GM12878 (cell line): ENCODE data around the gene PC. TPM values are rescaled to one million over a fixed set of nuclear protein-coding genes. Genes with fewer than 3 reads are reported as not detected.
A peak's percentile ranks its signal among the peaks of the same experiment; 100 is the strongest.
"Not testable (repeated sequence)": the region's sequence is repeated elsewhere in the genome, so short reads cannot be mapped to it uniquely, and the experiment has no call there.

Experiments used
- ATAC-seq: fragments of 200-7000 bp; cut with Tn5 transposase; 3 replicates; pipeline ENCODE4 v1.9.1; 2020; ENCODE audit warnings: mild to moderate bottlenecking, moderate library complexity
- BruUV-seq: library from RNA; stranded (reverse); fragments of 400-500 nt; replicated peaks from 2 replicates; lab custom pipeline; 2021; lab: Mats Ljungman, UMichigan
- CTCF ChIA-PET: fragments of 300-600 bp; sonication (Branson Sonifier 250); formaldehyde crosslinking; extraction: SDS; loops from one replicate; lab custom pipeline; 2021; ENCODE audit warnings: inconsistent platforms; lab: Yijun Ruan, JAX
- POLR2A ChIA-PET: fragments of 350-600 bp; formaldehyde crosslinking; extraction: SDS; loops from one replicate; lab custom pipeline; 2021; ENCODE audit warnings: inconsistent platforms; lab: Charles Lee
- RAD21 ChIA-PET: fragments of 300-600 bp; sonication (Branson Sonifier 250); formaldehyde crosslinking; loops from one replicate; lab custom pipeline; 2023; ENCODE audit warnings: antibody characterized with exemption; ENCODE audit not compliant: unreplicated experiment; lab: Charles Lee
- SMC1A ChIA-PET: fragments of 300-600 bp; sonication (Branson Sonifier 250); formaldehyde crosslinking; loops from one replicate; lab custom pipeline; 2023; ENCODE audit not compliant: unreplicated experiment, uncharacterized antibody; lab: Charles Lee
- DNase-seq: peaks from one replicate; pipeline ENCODE4 v3.0.0-alpha.2; 2011; ENCODE audit warnings: low read depth, low spot score
- FAIRE-seq: peaks from 3 replicates; lab custom pipeline; 2011; peaks lifted over from hg19 to GRCh38; lab: Jason Lieb, UNC
- H2AFZ ChIP-seq: 2 replicates; pipeline ENCODE4 v1.6.0; 2011; ENCODE audit warnings: low read depth, low read length, control low read depth; ENCODE audit not compliant: control insufficient read depth
- H3K27ac ChIP-seq: 2 replicates; pipeline ENCODE4 v1.5.1; 2011; ENCODE audit warnings: control low read depth; ENCODE audit not compliant: control insufficient read depth, insufficient read depth
- H3K27me3 ChIP-seq, 2 experiments: replicated peaks in 1 of 2; 2 replicates each; pipeline versions ENCODE4 v1.6.0 to v1.6.1; 2011; ENCODE audit warnings: low read length in 1 of 2; ENCODE audit not compliant: control insufficient read depth in 2 of 2, insufficient read depth in 2 of 2
- H3K36me3 ChIP-seq, 2 experiments: 2 replicates each; pipeline ENCODE4 v1.5.1; 2011; ENCODE audit warnings: low read length in 1 of 2; ENCODE audit not compliant: control insufficient read depth in 2 of 2, insufficient read depth in 2 of 2
- H3K4me1 ChIP-seq: 2 replicates; pipeline ENCODE4 v1.6.1; 2011; ENCODE audit warnings: mild to moderate bottlenecking, low read length, moderate library complexity, mixed read lengths; ENCODE audit not compliant: control insufficient read depth, insufficient read depth
- H3K4me2 ChIP-seq: 2 replicates; pipeline ENCODE4 v1.6.0; 2011; ENCODE audit warnings: control low read depth; ENCODE audit not compliant: control insufficient read depth, insufficient read depth
- H3K4me3 ChIP-seq: fragments of 200-600 bp; sonication (generic); 2 replicates; pipeline ENCODE4 v1.5.1; 2016
- H3K79me2 ChIP-seq: 2 replicates; pipeline ENCODE4 v1.6.0; 2011; ENCODE audit warnings: low read length; ENCODE audit not compliant: control insufficient read depth, insufficient read depth
- H3K9ac ChIP-seq: 2 replicates; pipeline ENCODE4 v1.8.0; 2011; ENCODE audit warnings: low read length, control low read depth, mixed read lengths; ENCODE audit not compliant: control insufficient read depth, insufficient read depth
- H3K9me3 ChIP-seq: replicated peaks from 3 replicates; pipeline ENCODE4 v1.5.1; 2011; ENCODE audit warnings: mild to moderate bottlenecking, low read length; ENCODE audit not compliant: control insufficient read depth, insufficient read depth
- H4K20me1 ChIP-seq: 2 replicates; pipeline ENCODE4 v1.6.0; 2011; ENCODE audit not compliant: control insufficient read depth, insufficient read depth
- ASH2L ChIP-seq: fragments of 300-600, 200-600 bp; sonication (generic); IDR thresholded peaks from 2 replicates; pipeline ENCODE4 v1.6.1; 2017; ENCODE audit warnings: low read depth, mild to moderate bottlenecking, borderline replicate concordance
- BRCA1 ChIP-seq: IDR thresholded peaks from 2 replicates; pipeline ENCODE4 v1.6.1; 2011; ENCODE audit warnings: low read depth, low read length, improper control_type of control experiment
- EZH2 ChIP-seq: IDR thresholded peaks from 2 replicates; pipeline ENCODE4 v1.6.1; 2012; ENCODE audit warnings: low read depth, mild to moderate bottlenecking, control low read depth, inconsistent platforms, low read length, borderline replicate concordance; ENCODE audit not compliant: control insufficient read depth
- HDAC2 ChIP-seq: fragments of 200-600 bp; sonication (generic); IDR thresholded peaks from 2 replicates; pipeline ENCODE4 v1.6.1; 2017
- POLR2AphosphoS5 ChIP-seq: IDR thresholded peaks from 2 replicates; pipeline ENCODE4 v1.6.1; 2011; ENCODE audit warnings: mild to moderate bottlenecking, low read length, inconsistent platforms
- SP1 ChIP-seq: IDR thresholded peaks from one replicate; pipeline ENCODE4 v1.6.1; 2011; ENCODE audit warnings: low read depth, low read length
- ZBED1 ChIP-seq: IDR thresholded peaks from 2 replicates; pipeline ENCODE4 v1.6.1; 2016; ENCODE audit warnings: borderline replicate concordance
- ZNF384 ChIP-seq: IDR thresholded peaks from 2 replicates; pipeline ENCODE4 v1.6.1; 2012; ENCODE audit warnings: low read depth, mild to moderate bottlenecking, low read length, improper control_type of control experiment, borderline replicate concordance
- WGBS: methylation state at CpG from one replicate; pipeline ENCODE4 v1.1.6; 2016; ENCODE audit warnings: low lambda C conversion rate; ENCODE audit not compliant: insufficient replicate concordance, insufficient coverage; ENCODE audit errors: missing lambda C conversion rate; 5-methylcytosine and 5-hydroxymethylcytosine counted together
- in situ Hi-C: fragments of 300-500 bp; cut with MboI; formaldehyde crosslinking; loops from 9 replicates; pipeline ENCODE4 v1.14.3; 2018; ENCODE audit warnings: mixed read lengths
- intact Hi-C: fragments of 100-400 bp; cut with micrococcal nuclease; formaldehyde crosslinking; loops from one replicate; pipeline ENCODE4 v1.14.2; 2022; ENCODE audit not compliant: unreplicated experiment
- polyA plus RNA-seq, 11 experiments: library from polyadenylated mRNA; depleted of rRNA in 4 of 11; unstranded in 6 of 11; stranded (reverse) in 5 of 11; fragments of >200 nt; fragmentation: Nextera tagmentation in 4 of 11; fragmentation: Illumina TruSeq in 1 of 11; extraction: Ambion mirVana in 4 of 11; extraction: Trizol in 1 of 11; gene quantifications; 1 replicate in 1 of 11; 2 replicates in 10 of 11; pipeline versions ENCODE4 v1.2.1 to v1.2.3, GENCODE V29; 2011 to 2016; ENCODE audit warnings: inconsistent platforms in 2 of 11, missing spikeins in 2 of 11, low read depth in 1 of 11
- total RNA-seq, 4 experiments: library from RNA; depleted of rRNA in 3 of 4; stranded (reverse); fragments of >200 nt in 3 of 4; fragmentation: Illumina TruSeq in 1 of 4; extraction: Trizol in 1 of 4; gene quantifications; 2 replicates each; pipeline versions ENCODE4 v1.2.1 to v1.2.3, GENCODE V29; 2013 to 2021
- TF ChIP-seq, protein P1 (sequence below), 3 experiments: IDR thresholded peaks in 2 of 3; conservative IDR thresholded peaks in 1 of 3; 2 replicates each; pipeline ENCODE4 v1.5.1; 2011; ENCODE audit warnings: low read depth in 3 of 3, low read length in 3 of 3, mild to moderate bottlenecking in 3 of 3, control low read depth in 2 of 3, moderate library complexity in 2 of 3, inconsistent platforms in 1 of 3, mixed read lengths in 1 of 3; ENCODE audit not compliant: control insufficient read depth in 2 of 3, insufficient read depth in 1 of 3; ENCODE audit errors: extremely low read depth in 1 of 3
- TF ChIP-seq, protein P2 (sequence below): IDR thresholded peaks from 2 replicates; pipeline ENCODE4 v1.6.1; 2011; ENCODE audit warnings: low read depth, low read length, improper control_type of control experiment, borderline replicate concordance
- TF ChIP-seq, protein P3 (sequence below): fragments of 450-650 bp; conservative IDR thresholded peaks from 2 replicates; pipeline ENCODE4 v1.6.1; 2017; ENCODE audit warnings: mild to moderate bottlenecking, moderate library complexity

PC gene
- total and polyA plus RNA-seq, 10 of the 15 experiments (the other 5 are each of a cell fraction or from before 2014, with no cell fraction given) = 0.22 to 10.3 (median 4.5) TPM

DNA sequence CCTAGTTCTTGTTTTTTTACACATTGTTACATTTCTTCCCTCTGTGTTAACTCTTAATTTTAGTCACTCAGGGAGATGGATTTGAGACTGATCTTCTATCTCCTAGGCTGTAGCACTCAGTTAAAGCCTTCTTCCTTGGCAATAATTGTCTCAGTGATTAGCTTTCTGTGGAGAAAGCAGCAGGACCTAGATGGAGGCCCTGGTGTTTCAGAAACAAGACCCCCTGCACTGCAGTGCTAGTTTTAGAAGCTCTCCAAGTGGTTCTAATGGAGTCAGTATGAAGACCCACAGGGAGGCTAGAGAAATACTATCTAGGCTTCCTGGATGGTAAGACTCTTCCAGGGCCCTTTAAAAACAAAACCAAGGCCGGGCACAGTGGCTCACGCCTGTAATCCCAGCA is 4.1 kb upstream of the PC start (continued):
- TF ChIP-seq, protein P1, sequence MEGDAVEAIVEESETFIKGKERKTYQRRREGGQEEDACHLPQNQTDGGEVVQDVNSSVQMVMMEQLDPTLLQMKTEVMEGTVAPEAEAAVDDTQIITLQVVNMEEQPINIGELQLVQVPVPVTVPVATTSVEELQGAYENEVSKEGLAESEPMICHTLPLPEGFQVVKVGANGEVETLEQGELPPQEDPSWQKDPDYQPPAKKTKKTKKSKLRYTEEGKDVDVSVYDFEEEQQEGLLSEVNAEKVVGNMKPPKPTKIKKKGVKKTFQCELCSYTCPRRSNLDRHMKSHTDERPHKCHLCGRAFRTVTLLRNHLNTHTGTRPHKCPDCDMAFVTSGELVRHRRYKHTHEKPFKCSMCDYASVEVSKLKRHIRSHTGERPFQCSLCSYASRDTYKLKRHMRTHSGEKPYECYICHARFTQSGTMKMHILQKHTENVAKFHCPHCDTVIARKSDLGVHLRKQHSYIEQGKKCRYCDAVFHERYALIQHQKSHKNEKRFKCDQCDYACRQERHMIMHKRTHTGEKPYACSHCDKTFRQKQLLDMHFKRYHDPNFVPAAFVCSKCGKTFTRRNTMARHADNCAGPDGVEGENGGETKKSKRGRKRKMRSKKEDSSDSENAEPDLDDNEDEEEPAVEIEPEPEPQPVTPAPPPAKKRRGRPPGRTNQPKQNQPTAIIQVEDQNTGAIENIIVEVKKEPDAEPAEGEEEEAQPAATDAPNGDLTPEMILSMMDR (IDR thresholded peaks at IDR 0.05 in 2 of 3, conservative IDR thresholded peaks at IDR 0.05 in 1 of 3; ENCODE audit: control insufficient read depth in 2 of 3, extremely low read depth in 1 of 3, insufficient read depth in 1 of 3, low read depth in 3 of 3, low read length in 3 of 3) = no peak
- TF ChIP-seq BRCA1 = no peak
- TF ChIP-seq SP1 = no peak

DNA sequence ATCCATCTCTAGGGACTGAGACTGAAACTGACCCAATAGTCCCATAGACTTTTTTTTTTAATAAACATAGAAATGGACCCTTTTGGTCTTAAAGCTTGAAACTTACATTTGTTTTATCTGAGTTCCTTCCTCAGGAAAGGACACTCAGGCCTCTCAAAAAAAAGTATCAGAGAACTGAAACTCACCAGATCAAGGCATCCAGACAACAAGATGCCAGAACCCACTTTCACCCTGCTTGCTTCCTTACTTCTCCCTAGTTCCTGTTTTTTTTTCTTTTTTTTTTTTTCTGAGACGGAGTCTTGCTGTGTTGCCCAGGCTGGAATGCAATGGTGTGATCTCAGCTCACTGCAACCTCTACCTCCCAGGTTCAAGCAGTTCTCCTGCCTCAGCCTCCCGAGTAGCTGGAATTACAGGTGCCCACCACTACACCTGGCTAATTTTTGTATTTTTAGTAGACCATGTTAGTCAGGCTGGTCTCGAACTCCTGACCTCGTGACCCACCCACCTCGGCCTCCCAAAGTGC is 3.6 kb upstream of the PC start:
- POLR2A ChIA-PET, SMC1A ChIA-PET, intact Hi-C loops, H3K79me2 ChIP-seq, H4K20me1 ChIP-seq, H2AFZ ChIP-seq, H3K4me2 ChIP-seq, FAIRE-seq, H3K4me3 ChIP-seq, H3K27me3 ChIP-seq, ATAC-seq, DNase-seq, in situ Hi-C loops, CTCF ChIA-PET, H3K27ac ChIP-seq, RAD21 ChIA-PET, BruUV-seq, H3K9ac ChIP-seq, H3K36me3 ChIP-seq, H3K9me3 ChIP-seq: not testable (repeated sequence)
- 12% methylated on average over 4 of the region's 5 CpGs for WGBS
- H3K4me1 ChIP-seq = peaks cover 13% of the 10 kb centered on the region

DNA sequence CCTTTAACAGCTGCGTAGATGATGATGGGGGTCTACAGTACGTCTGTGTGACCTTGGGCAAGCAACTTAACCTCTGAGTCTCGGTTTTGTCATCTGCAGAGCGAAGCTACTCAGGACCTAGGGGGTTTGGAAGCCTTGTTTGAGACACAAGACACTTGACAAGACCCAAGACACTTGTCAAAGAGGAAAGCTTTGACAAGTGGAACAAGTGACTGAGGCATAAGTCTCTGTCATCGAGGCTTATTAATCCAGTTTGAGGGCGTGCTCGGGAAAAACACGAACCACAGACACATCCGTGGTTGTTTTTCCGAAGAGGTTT is 732 bp upstream of the PC start:
- POLR2A ChIA-PET = no interaction called here
- no peak overlapping the region for H3K9ac ChIP-seq
- no peak for TF ChIP-seq ASH2L
- TF ChIP-seq, protein P2, sequence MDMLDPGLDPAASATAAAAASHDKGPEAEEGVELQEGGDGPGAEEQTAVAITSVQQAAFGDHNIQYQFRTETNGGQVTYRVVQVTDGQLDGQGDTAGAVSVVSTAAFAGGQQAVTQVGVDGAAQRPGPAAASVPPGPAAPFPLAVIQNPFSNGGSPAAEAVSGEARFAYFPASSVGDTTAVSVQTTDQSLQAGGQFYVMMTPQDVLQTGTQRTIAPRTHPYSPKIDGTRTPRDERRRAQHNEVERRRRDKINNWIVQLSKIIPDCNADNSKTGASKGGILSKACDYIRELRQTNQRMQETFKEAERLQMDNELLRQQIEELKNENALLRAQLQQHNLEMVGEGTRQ = no peak
- no peak for TF ChIP-seq EZH2
- no peak for TF ChIP-seq ZNF384
- no peak for TF ChIP-seq HDAC2
- TF ChIP-seq ZBED1 = no peak
- no peak for TF ChIP-seq POLR2AphosphoS5
- TF ChIP-seq, protein P3, sequence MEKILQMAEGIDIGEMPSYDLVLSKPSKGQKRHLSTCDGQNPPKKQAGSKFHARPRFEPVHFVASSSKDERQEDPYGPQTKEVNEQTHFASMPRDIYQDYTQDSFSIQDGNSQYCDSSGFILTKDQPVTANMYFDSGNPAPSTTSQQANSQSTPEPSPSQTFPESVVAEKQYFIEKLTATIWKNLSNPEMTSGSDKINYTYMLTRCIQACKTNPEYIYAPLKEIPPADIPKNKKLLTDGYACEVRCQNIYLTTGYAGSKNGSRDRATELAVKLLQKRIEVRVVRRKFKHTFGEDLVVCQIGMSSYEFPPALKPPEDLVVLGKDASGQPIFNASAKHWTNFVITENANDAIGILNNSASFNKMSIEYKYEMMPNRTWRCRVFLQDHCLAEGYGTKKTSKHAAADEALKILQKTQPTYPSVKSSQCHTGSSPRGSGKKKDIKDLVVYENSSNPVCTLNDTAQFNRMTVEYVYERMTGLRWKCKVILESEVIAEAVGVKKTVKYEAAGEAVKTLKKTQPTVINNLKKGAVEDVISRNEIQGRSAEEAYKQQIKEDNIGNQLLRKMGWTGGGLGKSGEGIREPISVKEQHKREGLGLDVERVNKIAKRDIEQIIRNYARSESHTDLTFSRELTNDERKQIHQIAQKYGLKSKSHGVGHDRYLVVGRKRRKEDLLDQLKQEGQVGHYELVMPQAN = no peak

More for the DNA sequence above, 732 bp upstream of the PC start:
- 72% methylated on average over 10 of the region's 10 CpGs for WGBS
- no peak overlapping the region for H3K4me3 ChIP-seq
- peak overlapping the region; percentile 94 for H2AFZ ChIP-seq
- no TSS peak for BruUV-seq
- H3K27ac ChIP-seq = no peak overlapping the region
- peaks cover 13% of the 10 kb centered on the region for H3K4me1 ChIP-seq
- H4K20me1 ChIP-seq = no peaks in the 10 kb centered on the region
- H3K4me2 ChIP-seq = peak overlapping the region; percentile 82
- no peak for ATAC-seq
- H3K79me2 ChIP-seq = no peaks in the 10 kb centered on the region
- intact Hi-C loops = no loop called here
- H3K9me3 ChIP-seq = peaks cover 6% of the 10 kb centered on the region; the same call in 2 of the 3 replicates
- ChIA-PET RAD21 (interaction anchor here (0.7 kb wide), 1 partner anchor 1186 kb away, joined by 3 read pairs; no protein-coding TSS in a partner anchor), CTCF (no interaction called here), SMC1A (no interaction called here)
- in situ Hi-C loops = no loop called here
- H3K36me3 ChIP-seq = no peaks in the 10 kb centered on the region
- no peak for FAIRE-seq
- no peak for DNase-seq
- no peaks in the 10 kb centered on the region for H3K27me3 ChIP-seq
